Skeletal muscle satellite cell (primary cell): Measurements from ENCODE around the gene BARX2.

ENCODE experiments used
- H3K27me3 ChIP-seq: 2 replicates; pipeline ENCODE4 v1.7.0; 2013; ENCODE audit warnings: low read length; ENCODE audit not compliant: control insufficient read depth, insufficient read depth
- H3K36me3 ChIP-seq: 2 replicates; pipeline ENCODE4 v1.7.0; 2013; ENCODE audit warnings: mild to moderate bottlenecking, control low read depth, low read length; ENCODE audit not compliant: insufficient read depth
- H3K4me1 ChIP-seq: 2 replicates; pipeline ENCODE4 v1.7.0; 2013; ENCODE audit warnings: low read length; ENCODE audit not compliant: control insufficient read depth, insufficient read depth
- H3K4me2 ChIP-seq: 2 replicates; pipeline ENCODE4 v1.7.0; 2013; ENCODE audit warnings: mild to moderate bottlenecking, low read length
- H3K4me3 ChIP-seq: 2 replicates; pipeline ENCODE4 v1.7.0; 2013; ENCODE audit warnings: low read length
- H3K9ac ChIP-seq: 2 replicates; pipeline ENCODE4 v1.7.0; 2013; ENCODE audit warnings: mild to moderate bottlenecking, low read depth, low read length, moderate library complexity
- H3K9me3 ChIP-seq: replicated peaks from 2 replicates; pipeline ENCODE4 v1.7.0; 2013; ENCODE audit warnings: mild to moderate bottlenecking, control low read depth, low read length

BARX2 gene

GRCh38 chr11:129408865-129409444 is 33.3 kb downstream of the BARX2 start:
- Histone ChIP-seq H3K36me3 (no peaks in the 10 kb centered on the region), H3K4me2 (no peak overlapping the region), H3K4me3 (no peak overlapping the region), H3K4me1 (no peaks in the 10 kb centered on the region), H3K27me3 (peaks cover 9% of the 10 kb centered on the region), H3K9me3 (no peaks in the 10 kb centered on the region), H3K9ac (no peak overlapping the region)

DNA sequence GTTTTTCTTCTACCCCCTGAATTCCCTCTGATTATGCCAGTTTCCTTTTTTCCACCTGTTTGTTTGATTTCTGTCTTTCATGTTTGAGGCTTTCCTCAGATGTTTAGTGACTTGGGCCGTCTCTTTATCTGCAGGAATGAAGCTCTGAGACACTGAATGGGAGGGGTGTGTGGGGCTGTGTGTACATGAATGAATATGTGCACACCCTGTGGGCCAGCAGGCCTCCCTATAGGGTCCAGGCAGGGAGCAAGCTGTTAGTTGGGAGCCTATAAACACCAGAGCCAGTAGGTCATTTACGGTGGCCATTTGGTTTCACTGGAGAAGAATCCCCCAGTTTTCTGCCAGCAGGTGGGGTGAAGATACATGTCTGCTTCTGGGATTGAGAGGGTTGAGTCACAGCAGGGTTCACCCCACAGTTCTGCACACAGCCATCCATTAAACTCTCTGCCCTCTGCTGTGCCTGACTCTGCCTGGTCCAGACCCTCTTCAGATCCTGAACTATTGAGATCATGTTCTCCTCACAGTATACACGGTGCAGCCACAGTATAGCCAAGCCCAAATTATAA is 34.8 kb downstream of the BARX2 start:
- H3K9ac ChIP-seq: no peak overlapping the region
- H3K36me3 ChIP-seq: no peaks in the 10 kb centered on the region
- no peaks in the 10 kb centered on the region for H3K4me1 ChIP-seq
- no peak overlapping the region for H3K4me2 ChIP-seq
- peaks cover 5% of the 10 kb centered on the region for H3K27me3 ChIP-seq
- H3K9me3 ChIP-seq: no peaks in the 10 kb centered on the region
- H3K4me3 ChIP-seq: no peak overlapping the region

- Histone ChIP-seq H3K9me3 (no peaks in the 10 kb centered on the region), H3K36me3 (no peaks in the 10 kb centered on the region), H3K27me3 (no peaks in the 10 kb centered on the region), H3K4me3 (no peak overlapping the region), H3K9ac (no peak overlapping the region), H3K4me2 (no peak overlapping the region), H3K4me1 (no peaks in the 10 kb centered on the region)
These were observed 36.8 kb downstream of the BARX2 start for GRCh38 chr11:129412494-129412893.

- no peaks in the 10 kb centered on the region for H3K36me3 ChIP-seq
- H3K4me1 ChIP-seq: no peaks in the 10 kb centered on the region
- no peak overlapping the region for H3K4me2 ChIP-seq
- H3K4me3 ChIP-seq: no peak overlapping the region
- no peaks in the 10 kb centered on the region for H3K27me3 ChIP-seq
- no peaks in the 10 kb centered on the region for H3K9me3 ChIP-seq
- no peak overlapping the region for H3K9ac ChIP-seq
These were observed 38.7 kb downstream of the BARX2 start for GRCh38 chr11:129414144-129414872.

GRCh38 chr11:129416080-129416820 is 40.6 kb downstream of the BARX2 start:
- no peaks in the 10 kb centered on the region for H3K9me3 ChIP-seq
- no peak overlapping the region for H3K4me2 ChIP-seq
- no peak overlapping the region for H3K9ac ChIP-seq
- no peaks in the 10 kb centered on the region for H3K4me1 ChIP-seq
- H3K4me3 ChIP-seq: no peak overlapping the region
- no peaks in the 10 kb centered on the region for H3K27me3 ChIP-seq
- H3K36me3 ChIP-seq: no peaks in the 10 kb centered on the region

DNA sequence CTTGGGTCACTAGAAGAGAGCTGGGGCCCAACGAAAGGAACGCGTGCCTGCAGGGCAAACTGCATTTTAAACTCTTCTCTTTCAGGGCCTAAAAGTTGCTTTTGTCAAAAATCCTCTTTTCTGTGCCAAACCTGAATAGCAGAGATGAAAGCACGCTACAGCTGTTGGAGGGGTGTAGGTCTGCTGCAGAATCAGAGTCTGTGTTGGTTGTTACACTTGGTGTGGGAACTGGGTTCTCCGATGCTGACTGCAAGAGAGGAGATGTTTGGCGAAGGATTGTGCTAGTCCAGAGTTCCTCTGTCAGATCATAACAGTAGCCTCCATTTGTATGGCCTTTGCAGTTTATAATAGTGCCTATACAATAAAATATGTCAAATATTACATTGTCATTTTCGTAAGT is 41.8 kb downstream of the BARX2 start:
- no peaks in the 10 kb centered on the region for H3K4me1 ChIP-seq

GRCh38 chr11:129418039-129418438 is 42.4 kb downstream of the BARX2 start:
- no peak overlapping the region for H3K4me2 ChIP-seq
- no peaks in the 10 kb centered on the region for H3K9me3 ChIP-seq
- H3K4me3 ChIP-seq: no peak overlapping the region
- no peaks in the 10 kb centered on the region for H3K4me1 ChIP-seq
- no peaks in the 10 kb centered on the region for H3K36me3 ChIP-seq
- H3K27me3 ChIP-seq: no peaks in the 10 kb centered on the region
- no peak overlapping the region for H3K9ac ChIP-seq

More for the DNA sequence above, 41.8 kb downstream of the BARX2 start:
- Histone ChIP-seq H3K4me3 (no peak overlapping the region), H3K36me3 (no peaks in the 10 kb centered on the region), H3K27me3 (no peaks in the 10 kb centered on the region), H3K4me2 (no peak overlapping the region), H3K9me3 (no peaks in the 10 kb centered on the region), H3K9ac (no peak overlapping the region)

GRCh38 chr11:129419386-129419785 is 43.7 kb downstream of the BARX2 start:
- Histone ChIP-seq H3K36me3 (no peaks in the 10 kb centered on the region), H3K4me1 (no peaks in the 10 kb centered on the region), H3K9ac (no peak overlapping the region), H3K9me3 (no peaks in the 10 kb centered on the region), H3K4me2 (no peak overlapping the region), H3K4me3 (no peak overlapping the region), H3K27me3 (no peaks in the 10 kb centered on the region)

DNA sequence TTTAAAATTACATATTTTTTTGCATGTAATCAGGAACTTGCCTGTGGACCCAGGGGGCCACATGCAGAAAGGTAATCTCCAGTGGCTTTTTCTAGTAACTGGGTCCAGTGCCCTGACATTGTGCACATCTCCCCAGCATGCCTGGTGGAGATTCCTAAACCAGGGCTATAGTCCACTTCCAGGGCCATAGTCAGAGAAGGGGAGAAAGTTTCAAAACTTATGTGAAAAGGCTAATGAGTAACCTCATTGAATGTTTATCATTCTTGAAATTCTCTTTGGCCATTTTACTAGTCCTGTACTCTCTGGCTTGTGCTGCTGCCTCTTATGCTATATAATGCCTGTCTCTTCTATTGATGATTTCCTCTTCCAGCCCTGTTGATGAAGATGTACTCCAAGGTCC is 47.8 kb downstream of the BARX2 start:
- no peak overlapping the region for H3K4me2 ChIP-seq
- no peaks in the 10 kb centered on the region for H3K36me3 ChIP-seq
- H3K4me3 ChIP-seq: no peak overlapping the region
- H3K27me3 ChIP-seq: peaks cover 10% of the 10 kb centered on the region
- H3K4me1 ChIP-seq: no peaks in the 10 kb centered on the region
- H3K9ac ChIP-seq: no peak overlapping the region
- H3K9me3 ChIP-seq: no peaks in the 10 kb centered on the region

DNA sequence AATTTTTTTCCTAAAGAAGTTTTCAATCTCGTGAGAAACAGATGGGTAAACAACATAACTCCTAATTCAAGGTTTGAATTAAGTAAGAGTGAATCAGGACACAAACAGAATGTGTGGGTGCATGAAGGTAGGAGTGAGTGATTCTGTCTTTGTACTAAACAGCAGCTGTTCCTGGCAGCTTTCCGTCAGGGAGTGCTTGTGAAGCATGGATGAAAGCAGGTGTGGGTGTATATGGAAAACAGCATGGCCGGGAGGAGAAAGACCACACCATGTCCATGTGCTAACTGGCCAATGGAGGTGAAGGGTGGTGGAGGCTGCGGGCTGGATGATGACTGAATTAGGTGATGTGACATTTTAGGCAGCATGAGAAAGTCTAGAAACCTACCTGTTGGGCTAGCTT is 49.6 kb downstream of the BARX2 start:
- Histone ChIP-seq H3K36me3 (no peaks in the 10 kb centered on the region), H3K9me3 (no peaks in the 10 kb centered on the region), H3K4me2 (no peak overlapping the region), H3K27me3 (peaks cover 13% of the 10 kb centered on the region), H3K4me3 (no peak overlapping the region), H3K9ac (no peak overlapping the region), H3K4me1 (no peaks in the 10 kb centered on the region)

DNA sequence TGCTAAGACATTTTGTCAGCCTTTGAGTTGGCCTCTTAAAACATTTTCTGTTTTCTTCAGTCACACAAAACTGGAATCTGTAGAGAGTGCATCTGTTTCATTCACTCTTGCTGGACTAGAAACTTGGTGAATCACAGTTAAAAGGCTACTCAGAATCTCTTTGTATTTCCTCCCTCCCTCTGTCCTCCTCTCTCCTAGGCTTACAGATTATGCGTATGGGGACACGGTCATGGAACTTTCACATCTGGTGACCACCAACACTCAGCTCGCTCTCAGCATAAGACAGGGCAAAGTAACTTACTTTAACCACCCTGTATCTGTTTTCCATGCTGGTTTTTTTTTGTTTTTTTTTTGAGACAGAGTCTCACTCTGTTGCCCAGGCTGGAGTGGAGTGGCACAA is 50.4 kb downstream of the BARX2 start:
- Histone ChIP-seq H3K27me3 (peaks cover 13% of the 10 kb centered on the region), H3K4me2 (no peak overlapping the region), H3K4me3 (no peak overlapping the region), H3K36me3 (no peaks in the 10 kb centered on the region), H3K9ac (no peak overlapping the region), H3K4me1 (no peaks in the 10 kb centered on the region), H3K9me3 (no peaks in the 10 kb centered on the region)
